GM19463 (cell line): ENCODE data around the gene TMEM225B.
"Not testable (repeated sequence)": the region's sequence is repeated elsewhere in the genome, so short reads cannot be mapped to it uniquely, and the experiment has no call there.

Experiments
- ATAC-seq: cut with Tn5 transposase; IDR thresholded peaks from one replicate; pipeline ENCODE4 v1.9.1; 2021; ENCODE audit warnings: mild to moderate bottlenecking, moderate library complexity; ENCODE audit not compliant: unreplicated experiment

The TMEM225B gene, protein sequence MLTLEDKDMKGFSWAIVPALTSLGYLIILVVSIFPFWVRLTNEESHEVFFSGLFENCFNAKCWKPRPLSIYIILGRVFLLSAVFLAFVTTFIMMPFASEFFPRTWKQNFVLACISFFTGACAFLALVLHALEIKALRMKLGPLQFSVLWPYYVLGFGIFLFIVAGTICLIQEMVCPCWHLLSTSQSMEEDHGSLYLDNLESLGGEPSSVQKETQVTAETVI

GRCh38 chr7:99597762-99598501 is at the start of gene TMEM225B:
Gene TMEM225B (plus strand): TSS chr7:99598267. CDS start chr7:99604389, 6,122 bp downstream.
- no peak for ATAC-seq

DNA sequence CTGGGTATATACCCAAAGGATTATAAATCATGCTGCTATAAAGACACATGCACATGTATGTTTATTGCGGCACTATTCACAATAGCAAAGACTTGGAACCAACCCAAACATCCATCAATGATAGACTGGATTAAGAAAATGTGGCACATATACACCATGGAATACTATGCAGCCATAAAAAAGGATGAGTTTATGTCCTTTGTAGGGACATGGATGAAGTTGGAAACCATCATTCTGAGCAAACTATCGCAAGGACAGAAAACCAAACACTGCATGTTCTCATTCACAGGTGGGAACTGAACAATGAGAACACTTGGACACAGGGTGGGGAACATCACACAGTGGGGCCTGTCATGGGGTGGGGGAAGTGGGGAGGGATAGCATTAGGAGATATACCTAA is 48.5 kb upstream of the TMEM225B start:
- not testable (repeated sequence) for ATAC-seq

DNA sequence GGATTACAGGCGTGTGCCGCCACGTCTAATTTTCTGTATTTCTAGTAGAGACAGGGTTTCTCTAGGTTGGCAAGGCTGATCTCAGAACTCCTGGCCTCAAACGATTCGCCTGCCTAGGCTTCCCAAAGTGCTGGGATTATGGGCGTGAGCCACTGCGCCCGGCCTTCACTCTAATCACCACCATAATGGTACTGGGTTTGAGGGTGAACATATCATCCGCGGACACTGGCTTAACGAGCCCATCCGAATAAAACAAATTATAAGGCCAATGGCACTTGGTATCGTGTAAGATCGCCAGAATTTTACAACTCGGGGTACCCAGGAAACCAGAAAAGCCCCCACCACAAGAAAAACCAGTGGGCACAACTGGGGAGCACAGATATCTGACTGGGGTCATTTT is 46.7 kb upstream of the TMEM225B start:
- no peak for ATAC-seq

DNA sequence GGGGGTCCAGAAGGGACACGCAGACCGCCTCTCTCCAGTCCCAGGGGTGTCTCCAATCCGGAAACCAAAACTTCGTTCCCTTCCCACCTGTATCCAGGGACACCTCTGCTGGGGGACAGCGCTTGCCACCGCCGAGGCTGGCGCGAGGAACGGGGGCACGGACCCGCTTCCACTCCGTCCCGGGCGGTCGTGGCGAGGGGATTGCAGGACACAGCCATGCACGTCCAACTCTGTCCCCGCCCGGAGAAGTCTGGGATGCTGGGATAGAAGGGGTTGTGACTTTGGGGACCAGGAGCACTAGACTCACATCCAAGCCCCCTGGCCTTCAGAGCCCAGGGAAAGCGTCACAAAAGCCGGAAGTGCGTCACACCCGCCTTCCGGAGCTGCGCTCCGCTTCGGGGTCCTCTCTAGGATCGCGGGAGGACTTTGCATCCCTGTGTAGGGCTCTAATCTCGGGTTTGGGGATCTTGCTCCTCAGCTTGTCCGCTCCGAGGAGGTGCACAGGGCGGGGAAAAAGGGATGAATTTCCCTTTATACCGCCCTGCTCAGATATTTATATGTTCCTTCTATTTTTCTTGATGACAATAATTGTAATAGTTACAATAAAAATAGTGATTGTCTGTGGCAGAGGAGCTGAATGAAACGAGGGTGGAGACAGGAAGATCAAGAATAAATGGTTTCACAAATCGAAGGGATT is 46.2 kb upstream of the TMEM225B start, which contains the start of gene FAM200A:
TSS of gene FAM200A (minus strand) at position 348 of the 697 bp plus-strand sequence. CDS start 3,707 bp downstream, outside the sequence.
- ATAC-seq: peak; percentile 100

DNA sequence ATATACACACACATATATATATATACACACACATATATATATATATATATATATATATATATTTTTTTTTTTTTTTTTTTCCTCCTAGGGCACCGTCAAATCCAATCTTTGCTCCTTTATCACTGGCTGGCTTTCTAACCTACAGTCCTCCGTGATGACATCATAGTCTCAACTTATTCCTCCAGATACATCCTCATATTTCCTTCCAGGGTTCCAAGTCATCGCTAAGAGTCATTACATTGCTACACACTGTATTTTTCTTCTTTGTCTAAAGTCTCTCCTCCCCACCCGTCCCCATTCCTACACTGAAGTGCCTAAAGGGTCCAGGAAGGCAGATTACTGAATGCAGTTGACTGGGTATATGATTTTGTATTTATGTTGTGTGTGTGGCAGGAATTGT is 45.0 kb upstream of the TMEM225B start:
- ATAC-seq: no peak

GRCh38 chr7:99554939-99555338 is 43.1 kb upstream of the TMEM225B start:
- ATAC-seq: no peak

- ATAC-seq: no peak
Measured at GRCh38 chr7:99557196-99557607, 40.9 kb upstream of the TMEM225B start.

DNA sequence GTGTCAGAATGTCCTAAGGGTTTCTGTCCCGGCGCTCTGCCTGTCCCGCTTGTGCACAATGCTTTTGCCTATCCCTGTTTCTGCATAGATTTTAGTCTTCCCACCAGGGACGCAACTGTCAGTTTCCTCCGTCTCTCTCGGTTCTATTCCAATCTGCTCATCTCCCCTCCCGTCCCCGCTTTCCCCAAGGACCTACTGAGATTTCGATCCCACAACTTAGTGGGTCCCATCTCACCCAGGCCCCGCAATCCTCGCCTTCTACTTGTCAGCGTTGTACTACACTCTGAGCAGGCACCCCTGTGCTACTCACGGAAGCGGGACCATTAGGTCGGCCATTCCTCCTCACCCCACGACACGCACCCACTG is 40.1 kb upstream of the TMEM225B start:
- ATAC-seq: peak; percentile 35

DNA sequence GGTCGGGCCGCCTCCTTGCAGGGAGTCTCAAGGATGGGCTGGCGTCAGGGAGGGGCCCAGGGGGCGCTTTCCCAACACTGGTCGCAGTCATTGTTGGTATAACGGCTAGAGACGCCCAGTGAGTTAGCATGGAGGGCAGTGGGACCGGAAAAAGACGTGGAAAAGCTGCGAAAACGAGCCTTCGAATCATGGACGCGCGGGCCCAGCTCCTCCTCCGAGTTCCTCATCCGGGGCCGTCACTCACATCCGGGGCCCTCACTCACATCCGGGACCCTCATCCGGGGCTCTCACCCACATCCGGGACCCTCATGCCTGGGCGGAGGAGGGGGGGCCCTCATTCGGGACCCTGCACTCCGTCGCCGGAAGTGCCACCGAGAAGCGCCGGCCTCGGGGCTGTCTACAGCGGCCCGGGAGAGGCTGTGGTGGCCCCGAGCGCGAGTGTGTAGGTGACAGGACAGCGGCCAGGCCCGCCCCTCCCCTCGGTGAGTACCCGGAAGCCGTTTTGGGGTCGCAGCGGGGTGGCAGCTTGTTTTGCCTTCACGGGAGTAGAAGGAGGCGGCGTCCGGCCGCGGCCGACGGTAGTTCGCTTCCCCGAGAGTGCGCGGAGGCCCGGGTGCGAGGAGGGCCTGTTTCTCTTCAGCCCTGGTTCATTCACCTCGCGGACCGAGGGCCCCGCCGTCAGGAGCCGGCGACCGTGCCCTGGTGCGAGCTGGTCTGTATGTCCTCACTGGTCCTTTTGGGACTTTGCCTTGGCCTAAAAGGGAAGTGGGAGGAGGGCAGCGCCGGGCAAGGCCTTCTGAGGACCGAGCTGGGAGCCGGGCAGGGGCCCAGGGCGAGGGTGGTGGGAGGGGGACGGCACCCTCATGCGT is 39.5 kb upstream of the TMEM225B start, which contains the start of gene ZNF655:
TSS of gene ZNF655 (plus strand) at position 337 of the 869 bp plus-strand sequence. CDS start 1,918 bp downstream, outside the sequence.
- ATAC-seq: peak; percentile 84

DNA sequence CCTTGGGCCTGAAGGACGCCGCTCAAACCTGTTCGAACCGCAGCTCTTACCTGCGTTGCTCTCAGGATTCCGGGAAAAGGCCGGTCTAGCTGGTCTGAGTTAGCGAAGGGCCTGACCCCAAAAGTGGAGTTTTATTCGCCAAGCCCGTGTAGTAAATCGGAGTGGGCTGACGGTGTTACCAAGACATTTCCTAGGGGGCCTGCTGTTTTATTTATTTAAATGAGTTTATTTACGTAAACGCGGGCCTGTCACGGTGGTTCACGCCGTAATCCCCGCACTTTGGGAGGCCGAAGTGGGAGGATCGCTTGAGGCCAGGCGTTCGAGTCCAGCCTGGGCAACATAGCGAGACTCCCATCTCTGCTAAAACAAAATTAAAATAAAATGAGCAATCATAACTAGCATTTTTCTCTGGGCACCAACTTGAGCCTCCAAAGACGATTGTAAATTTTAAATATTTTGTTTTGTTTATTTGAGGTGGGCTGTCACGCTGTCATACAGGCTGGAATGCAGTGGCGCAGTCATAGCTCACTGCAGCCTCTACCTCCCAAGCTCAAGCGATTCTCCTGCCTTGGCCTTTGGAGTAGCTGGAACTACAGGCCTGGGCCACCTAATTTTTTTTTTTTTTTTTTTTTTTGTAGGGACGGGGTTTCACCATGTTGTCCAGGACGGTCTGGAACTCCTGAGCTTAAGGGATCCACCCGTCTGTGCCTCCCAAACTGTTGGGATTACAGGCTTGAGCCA is 38.7 kb upstream of the TMEM225B start:
- ATAC-seq: no peak

DNA sequence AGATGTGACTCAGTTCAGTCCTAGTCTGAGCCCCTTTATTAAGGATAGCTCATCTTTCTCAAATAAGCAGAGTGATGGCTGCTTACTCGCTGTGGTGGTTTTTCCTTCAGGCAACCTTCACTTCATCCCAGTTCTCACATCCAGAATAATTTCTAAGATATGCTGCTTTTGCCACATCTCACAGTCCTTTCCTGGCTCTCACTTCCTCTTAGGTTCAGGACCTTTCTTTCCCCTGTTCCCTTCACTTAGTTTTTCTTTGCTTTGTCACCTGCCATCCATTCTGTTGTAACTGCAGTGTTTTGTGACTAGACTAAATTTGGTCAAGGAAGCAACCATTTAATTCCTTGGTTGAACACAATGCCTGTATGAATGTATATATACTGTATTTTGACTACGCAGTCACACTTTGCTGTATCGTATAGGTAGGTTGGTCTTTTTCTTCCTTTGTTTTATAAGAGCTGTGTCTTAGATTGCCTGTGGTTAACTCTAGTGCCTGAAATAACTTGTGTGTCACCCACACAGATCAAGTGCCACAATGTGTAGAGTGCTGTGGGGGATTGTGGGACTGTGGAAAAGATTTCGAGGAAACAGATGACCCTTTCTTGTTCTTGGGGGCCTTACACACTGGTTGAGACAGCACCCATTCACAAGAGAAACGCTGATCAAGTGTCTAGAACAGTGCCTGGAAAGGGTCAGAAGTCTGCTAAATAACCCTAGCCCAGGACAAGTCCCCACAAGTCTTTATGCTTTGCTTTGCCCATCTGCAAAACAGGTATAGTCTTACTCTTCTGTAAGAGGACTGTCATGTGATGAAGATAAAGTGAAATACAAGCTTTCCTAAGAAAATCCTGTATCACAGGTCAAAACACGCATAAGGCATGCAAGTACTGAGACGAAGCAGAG is 37.0 kb upstream of the TMEM225B start:
- ATAC-seq: no peak

DNA sequence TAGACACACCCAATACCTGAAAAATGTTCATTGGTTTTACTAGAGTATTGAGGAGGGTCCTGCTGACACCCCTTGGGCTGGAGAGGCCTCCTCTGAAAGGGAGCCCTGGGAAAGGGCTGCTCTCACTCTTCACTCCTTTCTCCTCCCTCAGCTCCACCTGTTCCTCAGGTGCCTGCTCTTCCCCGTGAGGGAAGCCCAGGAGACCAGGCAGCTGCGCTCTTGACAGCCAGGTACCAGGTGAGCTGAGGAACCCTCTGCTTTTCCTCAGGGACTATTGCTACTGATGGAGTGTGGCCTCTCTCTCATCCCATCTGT is 36.4 kb upstream of the TMEM225B start:
- no peak for ATAC-seq

DNA sequence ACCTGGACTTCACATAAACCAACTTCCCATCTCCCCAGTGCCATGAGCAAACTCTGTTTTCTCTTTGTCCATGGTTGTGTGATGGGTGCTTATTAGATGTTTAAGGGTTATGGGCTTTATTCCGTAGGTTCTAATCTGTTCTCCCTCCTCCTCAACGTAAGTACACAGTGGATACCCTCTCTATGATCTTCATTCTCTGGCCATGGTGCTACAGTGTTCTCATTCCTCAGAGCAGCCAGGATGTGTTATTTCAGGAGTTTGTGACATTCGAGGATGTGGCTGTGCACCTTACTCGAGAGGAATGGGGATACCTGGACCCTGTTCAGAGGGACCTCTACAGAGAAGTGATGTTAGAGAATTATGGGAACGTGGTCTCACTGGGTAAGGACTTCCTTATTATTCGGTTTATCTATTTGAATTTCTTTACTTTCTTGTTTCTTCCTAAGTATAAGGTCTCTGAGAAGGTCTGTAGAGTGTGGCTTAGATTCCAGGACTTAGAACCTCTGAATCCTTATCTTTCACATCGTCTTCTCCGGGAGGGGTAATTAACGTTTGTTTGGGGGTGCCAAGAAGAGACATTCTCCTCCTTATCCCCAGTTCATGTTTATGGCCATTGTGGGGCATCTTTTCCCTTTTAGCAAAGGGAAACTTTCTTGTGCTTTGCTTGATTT is 35.8 kb upstream of the TMEM225B start:
- ATAC-seq: no peak

DNA sequence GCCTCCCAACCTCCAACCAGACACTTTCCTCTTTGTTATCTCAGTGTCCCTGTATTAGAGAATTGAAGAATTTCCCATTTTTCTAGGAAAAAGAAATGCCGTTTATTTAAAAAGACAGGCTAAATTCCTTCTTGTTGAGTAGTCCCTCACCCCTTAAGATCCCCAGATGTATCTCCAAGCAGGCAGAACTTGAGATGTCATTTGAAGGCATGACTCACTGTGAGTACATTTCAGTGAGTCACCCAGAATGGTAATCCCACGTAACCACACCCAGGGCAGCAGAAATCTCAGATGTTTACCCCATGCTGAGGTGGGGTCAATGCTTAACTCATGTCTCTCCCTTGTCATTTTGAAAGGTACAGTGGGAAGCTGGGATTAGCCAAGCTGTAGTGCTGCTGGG is 35.2 kb upstream of the TMEM225B start:
- ATAC-seq: no peak

GRCh38 chr7:99563650-99564049 is 34.4 kb upstream of the TMEM225B start:
- no peak for ATAC-seq

- not testable (repeated sequence) for ATAC-seq
Measured at GRCh38 chr7:99568770-99569169, 29.3 kb upstream of the TMEM225B start.

- no peak for ATAC-seq
Measured at GRCh38 chr7:99571768-99572167, 26.3 kb upstream of the TMEM225B start.

DNA sequence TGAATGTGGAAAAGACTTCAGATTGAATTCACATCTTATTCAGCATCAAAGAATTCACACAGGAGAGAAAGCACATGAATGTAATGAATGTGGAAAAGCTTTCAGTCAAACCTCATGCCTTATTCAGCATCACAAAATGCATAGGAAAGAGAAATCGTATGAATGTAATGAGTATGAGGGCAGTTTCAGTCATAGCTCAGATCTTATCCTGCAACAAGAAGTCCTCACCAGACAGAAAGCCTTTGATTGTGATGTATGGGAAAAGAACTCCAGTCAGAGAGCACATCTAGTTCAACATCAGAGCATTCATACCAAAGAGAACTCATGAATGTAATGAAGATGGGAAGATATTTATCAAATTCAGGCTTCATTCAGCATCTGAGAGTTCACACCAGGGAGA is 24.8 kb upstream of the TMEM225B start:
- ATAC-seq: no peak

DNA sequence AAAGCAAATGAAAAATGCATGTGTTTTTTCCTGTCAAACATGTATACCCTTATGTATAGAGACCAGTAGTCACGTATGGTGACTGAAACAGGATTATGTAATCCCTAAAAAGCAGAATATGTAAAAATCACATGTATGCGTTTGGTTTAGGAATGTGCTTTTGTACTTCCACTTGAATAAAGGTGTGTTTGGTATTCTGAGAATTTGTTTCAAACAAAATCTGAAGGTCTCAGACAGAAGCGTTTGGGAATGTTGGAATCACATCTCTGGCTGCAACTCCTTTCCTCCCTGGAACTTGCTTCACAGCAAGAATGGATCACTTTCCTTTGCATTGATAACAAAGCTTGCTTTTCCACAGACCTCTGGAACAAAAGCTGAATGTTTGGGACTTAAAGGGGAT is 21.8 kb upstream of the TMEM225B start:
- no peak for ATAC-seq
